ENCODE measurements around the gene RABL3. TPM values are rescaled to one million over a fixed set of nuclear protein-coding genes. Genes with fewer than 3 reads are reported as not detected.
"Not testable (repeated sequence)": the region's sequence is repeated elsewhere in the genome, so short reads cannot be mapped to it uniquely, and the experiment has no call there.

RABL3 gene
- total RNA-seq, 5 donors from 2014 or later (not counting 1 experiment from before 2014, with no cell fraction given), result 14.7 to 31.8 (median 25.0) TPM

DNA sequence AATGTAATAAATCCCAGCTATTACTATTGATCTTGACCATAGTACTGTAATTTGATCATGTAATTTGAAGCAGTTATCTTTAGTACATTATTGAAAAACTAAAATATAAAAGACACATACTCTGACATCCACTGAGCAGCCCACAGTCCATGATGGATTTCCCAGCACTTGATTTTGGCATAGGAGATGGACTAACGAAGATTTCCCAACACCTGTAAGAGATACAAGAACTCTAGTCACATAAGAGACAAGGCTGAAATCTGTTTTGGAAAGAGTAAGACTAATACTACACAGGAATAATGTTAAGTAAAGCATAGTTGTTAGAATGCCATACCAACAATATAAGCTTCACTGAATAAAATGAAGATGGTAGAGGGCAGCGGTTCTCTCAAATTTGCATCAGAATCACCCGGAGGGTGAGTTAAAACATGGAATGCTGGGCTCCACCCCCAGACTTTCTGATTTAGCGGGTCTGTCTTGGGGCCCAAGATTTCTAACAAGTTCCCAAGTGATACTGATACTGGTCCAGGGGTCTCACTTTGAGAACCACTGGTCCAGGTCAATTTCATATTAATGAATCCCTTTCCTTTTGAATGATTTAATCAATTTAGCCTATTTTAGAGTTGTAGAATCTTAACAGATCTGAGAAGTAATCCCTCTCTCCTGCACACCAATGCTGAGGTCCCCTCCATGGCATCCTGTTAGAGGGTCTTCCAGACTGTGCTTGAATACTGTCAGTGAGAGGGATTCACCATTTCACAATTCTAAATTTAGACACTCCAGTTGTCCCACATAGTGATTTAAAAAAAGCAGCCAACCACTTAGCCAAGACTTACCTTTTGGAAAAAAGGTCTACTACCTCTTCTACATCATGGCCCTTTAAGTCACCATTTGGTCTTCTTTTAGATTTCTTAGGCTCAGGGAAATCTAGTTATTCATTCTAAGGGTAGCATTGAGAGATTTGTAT, 11.5 kb downstream of the RABL3 start:
- Mint-ChIP-seq H3K4me1 (peaks cover 0 to 15% (median 14%) of the 10 kb centered on the region in 3 donors), H3K27me3 (no peaks in the 10 kb centered on the region), H3K27ac (peak overlapping the region; percentile 62 to 76), H3K4me3 (no peak overlapping the region), H3K9me3 (peaks cover 4 to 8% (median 6%) of the 10 kb centered on the region in 3 donors), H3K36me3 (peaks cover 33% of the 10 kb centered on the region)
- H3K4me1 ChIP-seq (ENCODE audit: control insufficient read depth in 1 of 2, extremely low read depth in 1 of 2, insufficient read depth in 2 of 2, low read length in 2 of 2), result no peaks in the 10 kb centered on the region
- H3K36me3 ChIP-seq (ENCODE audit: control insufficient read depth in 2 of 2, extremely low read depth in 1 of 2, insufficient read depth in 1 of 2, low read length in 1 of 2), result peaks cover 0 to 2% of the 10 kb centered on the region in 2 donors
- H3K4me3 ChIP-seq (ENCODE audit: control insufficient read depth in 1 of 2, extremely low read depth in 1 of 2, low read length in 1 of 2), result no peak overlapping the region
- no peak overlapping the region for H3K27ac ChIP-seq (ENCODE audit: low read length)
- no peaks in the 10 kb centered on the region for H3K27me3 ChIP-seq (replicated peaks in 1 of 2; ENCODE audit: control insufficient read depth in 2 of 2, extremely low read depth in 1 of 2, insufficient read depth in 2 of 2, low read length in 1 of 2)
- DNase-seq, result no peak
- no peak for ATAC-seq (replicated peaks in 1 of 4)
- no peaks in the 10 kb centered on the region for H3K9me3 ChIP-seq
- WGBS (ENCODE audit: insufficient coverage), result 93% methylated on average over 2 of the region's 4 CpGs
- CTCF ChIA-PET, result interaction anchor here in 1 of 2 donors (0.5 to 0.8 kb wide), 3 partner anchors 13 to 1785 kb away, joined by 3 to 4 read pairs (median 3); no protein-coding TSS in a partner anchor
- POLR2A ChIA-PET, result no interaction called here

DNA sequence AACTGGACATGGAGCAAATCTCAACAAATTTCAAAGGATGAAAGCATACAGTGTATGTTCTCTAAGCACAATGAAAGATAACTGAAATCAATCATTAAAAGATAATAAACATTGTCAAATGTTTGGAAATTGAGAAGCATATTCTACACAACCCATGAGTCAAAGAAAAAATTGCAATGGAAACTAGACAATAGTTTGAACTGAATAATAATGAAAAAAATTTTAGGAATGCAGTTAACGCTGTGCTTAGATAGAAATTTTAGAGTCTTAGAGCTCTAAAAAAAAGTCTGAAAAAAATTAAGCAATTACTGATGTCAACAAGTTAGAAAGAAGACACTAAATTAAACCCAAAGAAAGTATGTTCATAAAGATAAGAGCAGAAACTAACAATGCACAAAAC, 15.5 kb downstream of the RABL3 start:
- DNase-seq (no peak), ATAC-seq (replicated peaks in 1 of 4) (no peak)
- CTCF ChIA-PET, result no interaction called here
- Histone ChIP-seq H3K27me3 (replicated peaks in 1 of 2; ENCODE audit: control insufficient read depth in 2 of 2, extremely low read depth in 1 of 2, insufficient read depth in 2 of 2, low read length in 1 of 2) (no peaks in the 10 kb centered on the region), H3K36me3 (ENCODE audit: control insufficient read depth in 2 of 2, extremely low read depth in 1 of 2, insufficient read depth in 1 of 2, low read length in 1 of 2) (peaks cover 0 to 2% of the 10 kb centered on the region in 2 donors), H3K9me3 (no peaks in the 10 kb centered on the region), H3K4me3 (ENCODE audit: control insufficient read depth in 1 of 2, extremely low read depth in 1 of 2, low read length in 1 of 2) (no peak overlapping the region), H3K27ac (ENCODE audit: low read length) (no peak overlapping the region), H3K4me1 (ENCODE audit: control insufficient read depth in 1 of 2, extremely low read depth in 1 of 2, insufficient read depth in 2 of 2, low read length in 2 of 2) (no peaks in the 10 kb centered on the region)
- H3K27ac Mint-ChIP-seq, result peak overlapping the region in 1 of 2 donors; percentile 37
- H3K4me1 Mint-ChIP-seq, result peaks cover 0 to 18% (median 15%) of the 10 kb centered on the region in 3 donors
- H3K36me3 Mint-ChIP-seq, result peaks cover 44% of the 10 kb centered on the region
- H3K4me3 Mint-ChIP-seq, result no peak overlapping the region
- POLR2A ChIA-PET, result no interaction called here
- no peaks in the 10 kb centered on the region for H3K27me3 Mint-ChIP-seq
- H3K9me3 Mint-ChIP-seq, result no peaks in the 10 kb centered on the region
- WGBS (ENCODE audit: insufficient coverage), result no CpG with 5 or more reads among the region's 1 CpG

DNA sequence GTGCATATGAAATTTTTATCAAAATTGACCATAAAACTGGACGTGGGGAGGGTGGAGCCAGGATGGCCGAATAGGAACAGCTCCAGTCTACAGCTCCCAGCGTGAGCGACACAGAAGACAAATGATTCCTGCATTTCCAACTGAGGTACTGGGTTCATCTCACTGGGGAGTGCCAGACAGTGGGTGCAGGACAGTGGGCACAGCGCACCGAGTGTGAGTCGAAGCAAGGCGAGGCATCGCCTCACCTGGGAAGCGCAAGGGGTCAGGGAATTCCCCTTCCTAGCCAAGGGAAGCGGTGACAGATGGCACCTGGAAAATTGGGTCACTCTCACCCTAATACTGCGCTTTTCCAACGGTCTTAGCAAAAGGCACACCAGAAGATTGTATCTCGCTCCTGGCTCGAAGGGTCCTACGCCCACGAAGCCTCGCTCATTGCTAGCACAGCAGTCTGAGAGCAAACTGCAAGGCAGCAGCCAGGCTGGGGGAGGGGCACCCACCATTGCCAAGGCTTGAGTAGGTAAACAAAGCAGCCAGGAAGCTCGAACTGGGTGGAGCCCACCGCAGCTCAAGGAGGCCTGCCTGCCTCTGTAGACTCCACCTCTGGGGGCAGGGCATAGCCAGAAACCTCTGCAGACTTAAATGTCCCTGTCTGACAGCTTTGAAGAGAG, 23.0 kb downstream of the RABL3 start:
- Histone ChIP-seq H3K4me3 (ENCODE audit: control insufficient read depth in 1 of 2, extremely low read depth in 1 of 2, low read length in 1 of 2) (peak overlapping the region; percentile 2 to 49), H3K4me1 (ENCODE audit: control insufficient read depth in 1 of 2, extremely low read depth in 1 of 2, insufficient read depth in 2 of 2, low read length in 2 of 2) (peaks cover 9 to 16% of the 10 kb centered on the region in 2 experiments), H3K27ac (ENCODE audit: low read length) (peak overlapping the region; percentile 70)
- H3K9me3 ChIP-seq; H3K27me3 Mint-ChIP-seq; H3K9me3 Mint-ChIP-seq; H3K36me3 ChIP-seq (ENCODE audit: control insufficient read depth in 2 of 2, extremely low read depth in 1 of 2, insufficient read depth in 1 of 2, low read length in 1 of 2); H3K27me3 ChIP-seq (replicated peaks in 1 of 2; ENCODE audit: control insufficient read depth in 2 of 2, extremely low read depth in 1 of 2, insufficient read depth in 2 of 2, low read length in 1 of 2): not testable (repeated sequence)
- POLR2A ChIA-PET, result interaction anchor here (0.6 to 2.3 kb wide), 3 partner anchors 22 to 124 kb away, joined by 3 to 8 read pairs (median 4); partner anchors contain the start of gene NDUFB4 (in 1 of the 2)
- WGBS (ENCODE audit: insufficient coverage), result 31% methylated on average over 18 of the region's 20 CpGs
- DNase-seq, result peak; percentile 64 to 92 (median 85)
- CTCF ChIA-PET, result interaction anchor here (1.0 to 1.6 kb wide), 4 partner anchors 21 to 124 kb away, joined by 3 to 10 read pairs (median 3); partner anchors contain the start of genes GTF2E1 (in 1 of the 2), NDUFB4 (in 1 of the 2) and RABL3 (in 1 of the 2)
- Mint-ChIP-seq H3K36me3 (peaks cover 37% of the 10 kb centered on the region), H3K4me1 (peaks cover 40 to 47% (median 46%) of the 10 kb centered on the region in 3 donors), H3K4me3 (peak overlapping the region; percentile 76 to 80 (median 79)), H3K27ac (peak overlapping the region; percentile 94 to 98)
- ATAC-seq (replicated peaks in 1 of 4), result peak; percentile 76 to 94 (median 90)

DNA sequence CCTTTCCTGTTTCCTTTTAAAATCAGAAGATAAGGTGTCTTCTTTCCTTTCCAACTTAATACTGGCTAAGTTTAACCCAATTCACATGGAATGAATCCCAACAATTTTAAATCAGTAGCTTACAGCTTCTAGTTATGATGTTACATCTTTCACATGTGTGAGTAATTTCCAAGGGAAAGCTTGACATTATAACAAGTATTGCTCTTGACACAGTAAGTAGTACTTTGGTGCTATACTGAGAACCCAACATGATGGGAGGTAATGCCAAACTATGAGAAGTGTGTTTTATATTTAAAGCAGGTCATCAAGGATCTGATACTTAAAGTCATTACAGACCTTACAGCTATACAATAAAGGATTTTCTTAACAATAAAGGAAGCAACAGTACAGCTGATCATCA, 29.1 kb downstream of the RABL3 start:
- Histone ChIP-seq H3K36me3 (ENCODE audit: control insufficient read depth in 2 of 2, extremely low read depth in 1 of 2, insufficient read depth in 1 of 2, low read length in 1 of 2) (peaks cover 0 to 3% of the 10 kb centered on the region in 2 donors), H3K4me3 (ENCODE audit: control insufficient read depth in 1 of 2, extremely low read depth in 1 of 2, low read length in 1 of 2) (no peak overlapping the region), H3K27ac (ENCODE audit: low read length) (no peak overlapping the region), H3K4me1 (ENCODE audit: control insufficient read depth in 1 of 2, extremely low read depth in 1 of 2, insufficient read depth in 2 of 2, low read length in 2 of 2) (no peaks in the 10 kb centered on the region), H3K9me3 (no peaks in the 10 kb centered on the region), H3K27me3 (replicated peaks in 1 of 2; ENCODE audit: control insufficient read depth in 2 of 2, extremely low read depth in 1 of 2, insufficient read depth in 2 of 2, low read length in 1 of 2) (no peaks in the 10 kb centered on the region)
- ATAC-seq (replicated peaks in 1 of 4), result no peak
- peaks cover 0 to 4% (median 0%) of the 10 kb centered on the region in 3 donors for H3K9me3 Mint-ChIP-seq
- no peak for DNase-seq
- H3K27me3 Mint-ChIP-seq, result no peaks in the 10 kb centered on the region
- H3K27ac Mint-ChIP-seq, result no peak overlapping the region
- H3K4me3 Mint-ChIP-seq, result no peak overlapping the region
- ChIA-PET POLR2A (interaction anchor here in 1 of 2 donors (0.7 kb wide), 1 partner anchor 1020 kb away, joined by 6 read pairs; no protein-coding TSS in a partner anchor), CTCF (interaction anchor here (0.6 to 0.7 kb wide), 2 partner anchors 498 to 1419 kb away, joined by 4 to 5 read pairs; no protein-coding TSS in a partner anchor)
- H3K36me3 Mint-ChIP-seq, result peaks cover 20% of the 10 kb centered on the region
- peaks cover 22 to 24% (median 23%) of the 10 kb centered on the region in 3 donors for H3K4me1 Mint-ChIP-seq

DNA sequence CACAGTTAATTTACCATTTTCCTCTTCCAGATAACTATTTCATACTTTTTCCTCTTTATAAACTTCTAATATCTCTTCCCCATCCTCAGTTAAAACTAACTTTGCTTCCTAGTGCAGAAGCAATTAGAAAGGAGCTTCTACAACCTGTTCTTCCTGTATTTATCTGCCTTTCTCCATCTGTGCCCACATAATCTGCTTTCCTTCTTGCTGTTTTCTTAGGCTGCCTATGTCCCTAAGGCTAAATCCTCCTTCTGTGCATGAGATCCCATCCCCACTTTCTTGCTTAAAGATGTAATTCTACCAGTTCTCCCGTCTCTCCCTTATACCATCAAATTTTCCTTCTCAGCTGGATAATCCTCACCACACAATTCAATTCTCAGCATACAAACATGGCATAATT, 31.9 kb downstream of the RABL3 start:
- Histone ChIP-seq H3K36me3 (ENCODE audit: control insufficient read depth in 2 of 2, extremely low read depth in 1 of 2, insufficient read depth in 1 of 2, low read length in 1 of 2) (peaks cover 0 to 6% of the 10 kb centered on the region in 2 donors), H3K27ac (ENCODE audit: low read length) (no peak overlapping the region), H3K27me3 (replicated peaks in 1 of 2; ENCODE audit: control insufficient read depth in 2 of 2, extremely low read depth in 1 of 2, insufficient read depth in 2 of 2, low read length in 1 of 2) (no peaks in the 10 kb centered on the region), H3K4me1 (ENCODE audit: control insufficient read depth in 1 of 2, extremely low read depth in 1 of 2, insufficient read depth in 2 of 2, low read length in 2 of 2) (no peaks in the 10 kb centered on the region), H3K4me3 (ENCODE audit: control insufficient read depth in 1 of 2, extremely low read depth in 1 of 2, low read length in 1 of 2) (no peak overlapping the region), H3K9me3 (no peaks in the 10 kb centered on the region)
- Mint-ChIP-seq H3K27ac (no peak overlapping the region), H3K27me3 (no peaks in the 10 kb centered on the region), H3K4me3 (no peak overlapping the region), H3K9me3 (no peaks in the 10 kb centered on the region), H3K4me1 (peaks cover 15 to 17% (median 16%) of the 10 kb centered on the region in 3 donors), H3K36me3 (peaks cover 34% of the 10 kb centered on the region)
- ATAC-seq (replicated peaks in 1 of 4), result no peak
- POLR2A ChIA-PET, result no interaction called here
- WGBS (ENCODE audit: insufficient coverage), result 100% methylated on average over 1 of the region's 1 CpG
- DNase-seq, result no peak
- CTCF ChIA-PET, result no interaction called here

DNA sequence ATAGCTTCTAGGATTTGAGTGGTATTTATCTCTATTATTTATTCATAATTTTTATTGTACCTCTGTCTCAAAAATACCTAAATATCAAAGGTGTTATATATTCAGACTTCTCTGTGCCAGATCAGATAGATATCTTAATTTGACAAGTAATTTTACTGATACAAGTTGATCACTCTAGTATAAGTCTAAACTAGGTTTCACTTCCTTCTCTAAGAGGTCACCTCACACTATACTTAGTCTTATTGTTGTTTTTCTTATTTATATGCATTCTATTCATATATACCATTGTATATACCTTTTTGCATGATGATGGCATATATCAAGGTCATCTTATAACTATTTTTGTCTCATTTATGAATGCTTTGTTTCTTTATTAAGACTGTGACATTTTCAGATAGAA, 33.9 kb downstream of the RABL3 start:
- ATAC-seq (replicated peaks in 1 of 4) (no peak), DNase-seq (no peak)
- CTCF ChIA-PET, result no interaction called here
- H3K27me3 ChIP-seq (replicated peaks in 1 of 2; ENCODE audit: control insufficient read depth in 2 of 2, extremely low read depth in 1 of 2, insufficient read depth in 2 of 2, low read length in 1 of 2), result no peaks in the 10 kb centered on the region
- POLR2A ChIA-PET, result interaction anchor here in 1 of 2 donors (0.6 kb wide), 1 partner anchor 65 kb away, joined by 3 read pairs; no protein-coding TSS in a partner anchor
- no peaks in the 10 kb centered on the region for H3K4me1 ChIP-seq (ENCODE audit: control insufficient read depth in 1 of 2, extremely low read depth in 1 of 2, insufficient read depth in 2 of 2, low read length in 2 of 2)
- no peak overlapping the region for H3K4me3 Mint-ChIP-seq
- H3K4me3 ChIP-seq (ENCODE audit: control insufficient read depth in 1 of 2, extremely low read depth in 1 of 2, low read length in 1 of 2), result no peak overlapping the region
- H3K27ac Mint-ChIP-seq, result peak overlapping the region in 1 of 2 donors; percentile 7
- H3K9me3 Mint-ChIP-seq, result peaks cover 0 to 11% (median 5%) of the 10 kb centered on the region in 3 donors
- H3K27me3 Mint-ChIP-seq, result no peaks in the 10 kb centered on the region
- peaks cover 9 to 10% (median 9%) of the 10 kb centered on the region in 3 donors for H3K4me1 Mint-ChIP-seq
- H3K36me3 Mint-ChIP-seq, result peaks cover 44% of the 10 kb centered on the region
- H3K9me3 ChIP-seq, result peaks cover 2% of the 10 kb centered on the region
- H3K36me3 ChIP-seq (ENCODE audit: control insufficient read depth in 2 of 2, extremely low read depth in 1 of 2, insufficient read depth in 1 of 2, low read length in 1 of 2), result peaks cover 0 to 18% of the 10 kb centered on the region in 2 donors
- no peak overlapping the region for H3K27ac ChIP-seq (ENCODE audit: low read length)
